HG03354 (cell line): ENCODE results near the gene TRAPPC4.
"Not testable (repeated sequence)": the region's sequence is repeated elsewhere in the genome, so short reads cannot be mapped to it uniquely, and the experiment has no call there.

Experiments used
- ATAC-seq: cut with Tn5 transposase; IDR thresholded peaks from one replicate; pipeline ENCODE4 v1.9.1; 2021; ENCODE audit warnings: mild to moderate bottlenecking; ENCODE audit not compliant: unreplicated experiment, poor library complexity, severe bottlenecking

The TRAPPC4 gene

GRCh38 chr11:119030329-119031047, 11.9 kb downstream of the TRAPPC4 start, which contains the start of gene SLC37A4:
TSS of gene SLC37A4 (minus strand) at chr11:119030877.
- peak; percentile 90 for ATAC-seq

- no peak for ATAC-seq
Observed at GRCh38 chr11:119031912-119032280, 13.3 kb downstream of the TRAPPC4 start.

GRCh38 chr11:119033421-119033820, 14.9 kb downstream of the TRAPPC4 start:
- ATAC-seq, result not testable (repeated sequence)

GRCh38 chr11:119034813-119035212, 16.2 kb downstream of the TRAPPC4 start:
- no peak for ATAC-seq

GRCh38 chr11:119038884-119039283, 20.3 kb downstream of the TRAPPC4 start:
- no peak for ATAC-seq

- ATAC-seq, result not testable (repeated sequence)
Observed at GRCh38 chr11:119039471-119039870, 20.9 kb downstream of the TRAPPC4 start.

- ATAC-seq, result no peak
Observed at GRCh38 chr11:119041821-119042514, 23.4 kb downstream of the TRAPPC4 start.

GRCh38 chr11:119042927-119043326, 24.4 kb downstream of the TRAPPC4 start:
- ATAC-seq, result no peak

- no peak for ATAC-seq
Observed at GRCh38 chr11:119044708-119045107, 26.1 kb downstream of the TRAPPC4 start.

GRCh38 chr11:119046489-119046888, 27.9 kb downstream of the TRAPPC4 start:
- ATAC-seq, result no peak

- no peak for ATAC-seq
Observed at GRCh38 chr11:119047205-119047604, 28.6 kb downstream of the TRAPPC4 start.

- ATAC-seq, result no peak
Observed at GRCh38 chr11:119048644-119049043, 30.1 kb downstream of the TRAPPC4 start.

GRCh38 chr11:119049081-119049480, 30.5 kb downstream of the TRAPPC4 start:
- no peak for ATAC-seq

GRCh38 chr11:119051440-119052162, 33.0 kb downstream of the TRAPPC4 start:
- no peak for ATAC-seq

- ATAC-seq, result no peak
Observed at GRCh38 chr11:119052163-119052814, 33.7 kb downstream of the TRAPPC4 start.

GRCh38 chr11:119054418-119054817, 35.9 kb downstream of the TRAPPC4 start:
- no peak for ATAC-seq

- no peak for ATAC-seq
Observed at GRCh38 chr11:119055901-119056300, 37.3 kb downstream of the TRAPPC4 start.

GRCh38 chr11:119056421-119056999, 37.9 kb downstream of the TRAPPC4 start:
- peak; percentile 19 for ATAC-seq

- ATAC-seq, result peak; percentile 92
Observed at GRCh38 chr11:119057000-119057769, 38.6 kb downstream of the TRAPPC4 start, which contains the start of gene HYOU1. TSS of gene HYOU1 (minus strand) at chr11:119057205. CDS start at chr11:119056160, 1,045 bp downstream.
